Stimulated activated CD4-positive, alpha-beta T cell treated with anti-CD3 and anti-CD28 coated beads, Interleukin-15, amount 100 ng/mL, for 48 hours (primary cell): Measurements from ENCODE around the gene CSH2.
A peak's percentile ranks its signal among the peaks of the same experiment; 100 is the strongest.

Experiments used
- DNase-seq, 2 donors: peaks; one replicate each; pipeline ENCODE4 v3.0.0-alpha.2; 2020; ENCODE audit warnings: low read depth in 2 of 2

Gene CSH2

DNA sequence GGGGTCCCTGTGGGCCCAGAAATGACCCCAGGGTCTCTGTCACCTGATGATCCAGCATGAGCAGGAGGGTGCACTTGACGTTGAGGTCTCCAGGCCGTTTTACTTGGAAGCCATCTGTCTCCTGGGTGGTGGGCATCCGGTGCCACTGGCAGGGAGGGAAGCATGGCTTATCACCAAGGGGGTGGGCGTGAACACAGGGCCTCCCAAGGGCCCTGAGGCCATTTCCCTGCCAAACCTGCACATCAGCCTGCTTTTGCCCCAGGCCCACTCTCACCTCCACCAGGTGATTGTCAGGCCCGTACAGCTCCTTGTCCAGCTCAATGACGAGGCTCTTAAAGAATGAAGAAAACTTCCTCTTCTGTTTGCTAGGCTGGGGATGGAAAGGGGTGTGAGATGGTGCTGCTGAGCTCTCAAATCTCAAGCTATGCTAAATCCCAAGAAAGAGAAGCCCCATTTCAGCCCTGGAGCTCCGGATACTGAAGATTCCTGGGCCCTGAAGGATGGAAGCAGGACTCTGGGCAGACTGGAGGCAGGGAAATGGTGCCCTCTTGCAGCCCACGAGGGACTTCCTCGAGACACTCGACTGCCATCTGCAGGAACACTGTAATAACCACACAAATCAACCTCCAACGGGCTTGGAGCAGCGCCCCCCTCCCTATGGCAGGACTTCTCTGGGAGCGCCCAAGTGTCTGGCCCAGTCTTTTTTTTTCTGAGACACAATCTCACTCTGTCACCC, 38.9 kb downstream of the CSH2 start:
- DNase-seq: peak in 1 of 2 donors; percentile 59

DNA sequence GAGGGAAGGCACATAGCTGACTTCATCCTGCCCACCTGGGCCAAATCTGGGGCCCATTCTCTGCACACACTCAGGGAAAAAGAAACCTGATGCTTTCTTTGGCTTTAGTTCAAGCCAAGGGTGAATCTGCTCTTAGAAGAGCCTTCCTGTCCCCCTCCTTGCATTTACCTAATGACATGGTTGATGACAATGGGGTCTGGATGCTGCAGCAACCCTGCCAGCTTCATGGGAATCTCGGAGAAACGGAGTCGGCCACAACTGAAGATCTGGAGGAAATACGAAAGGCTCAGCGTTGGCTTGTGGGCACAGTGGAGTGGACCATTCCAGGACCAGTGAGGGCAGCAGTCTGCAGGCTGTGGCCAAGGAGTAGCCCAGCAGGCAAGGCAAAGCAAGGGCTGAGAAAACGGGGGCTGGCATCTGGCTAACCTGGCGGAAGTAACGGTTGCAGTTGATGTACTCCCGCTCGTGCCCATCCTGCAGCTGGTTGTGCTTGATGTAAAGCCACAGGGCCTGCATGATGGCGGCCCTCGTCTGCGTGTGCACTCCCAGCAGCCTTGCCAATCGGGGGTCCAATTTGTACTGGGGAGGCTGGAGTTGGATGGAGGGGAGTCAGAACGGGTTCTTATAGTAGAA, 39.6 kb downstream of the CSH2 start:
- no peak for DNase-seq

DNA sequence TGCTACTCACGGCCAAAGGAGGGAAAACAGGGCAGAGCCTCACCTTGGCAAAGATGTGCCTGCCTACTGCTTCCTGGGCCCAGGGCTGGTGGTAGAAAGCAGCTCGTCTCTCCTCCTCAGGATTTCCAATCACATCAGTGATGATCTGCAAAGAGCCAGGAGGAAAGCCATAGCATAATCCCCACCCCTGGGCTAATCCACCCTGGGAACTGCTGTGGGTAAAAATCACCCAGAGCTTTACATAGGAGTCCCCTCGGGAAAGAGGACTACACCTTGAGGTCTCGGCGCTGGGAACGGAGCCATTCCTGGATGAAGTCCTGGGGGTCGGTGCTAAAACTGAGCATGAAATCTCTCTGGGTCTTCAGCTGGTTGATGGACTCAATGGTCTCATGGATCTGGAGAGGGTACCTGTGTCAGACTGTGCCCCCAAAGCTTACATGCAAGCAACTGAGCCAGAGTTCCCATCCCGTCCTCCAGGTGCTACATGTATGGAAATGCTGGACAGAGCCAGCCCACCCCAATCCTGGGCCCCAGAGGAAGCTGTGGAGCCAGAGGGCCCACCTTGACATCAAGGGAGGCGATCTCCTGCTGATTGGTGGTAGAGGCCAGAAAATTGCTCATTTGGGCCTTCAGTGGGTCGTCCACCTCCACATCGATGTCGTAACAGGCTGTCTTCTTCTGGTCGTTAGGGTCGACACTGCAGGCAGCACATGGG, 40.3 kb downstream of the CSH2 start:
- DNase-seq: no peak

DNA sequence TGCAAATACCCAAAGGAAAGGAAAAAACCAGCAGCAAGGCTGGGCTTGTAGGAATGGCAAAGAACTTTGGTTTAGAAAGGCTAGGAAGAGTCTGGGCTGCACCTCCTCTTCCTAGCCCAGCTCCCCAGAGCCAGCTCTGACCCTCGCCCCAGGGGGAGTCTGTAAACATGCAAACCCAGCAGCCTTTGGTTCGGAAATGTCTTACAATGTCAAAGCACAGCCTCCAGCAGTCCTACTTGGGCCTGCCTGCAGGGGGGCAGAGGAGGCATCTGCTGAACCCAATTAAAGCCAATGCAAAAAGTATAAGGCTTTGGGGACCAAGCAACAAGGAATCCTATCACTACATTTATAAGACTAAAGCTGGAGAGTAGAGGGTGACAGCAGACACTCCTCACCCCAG, 41.0 kb downstream of the CSH2 start:
- no peak for DNase-seq

DNA sequence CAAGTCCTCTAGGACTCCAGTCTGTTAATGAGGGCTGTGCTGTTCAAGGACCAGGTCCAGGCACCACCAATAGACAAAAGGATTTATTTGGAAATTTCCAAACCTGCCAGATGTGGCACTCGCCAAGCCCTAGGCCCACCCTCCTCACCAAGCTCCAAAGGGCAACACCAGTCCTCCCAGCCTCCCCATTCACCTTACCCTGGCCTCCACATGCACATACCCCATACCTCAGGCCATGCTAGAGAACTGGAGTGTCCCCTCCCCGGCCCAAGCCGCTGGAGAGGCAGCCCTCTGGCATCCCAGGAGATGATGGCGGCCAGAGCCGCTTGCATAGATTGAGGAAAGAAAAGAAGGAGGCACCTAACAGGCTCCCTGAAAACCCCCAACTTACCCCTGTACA, 41.5 kb downstream of the CSH2 start:
- DNase-seq: no peak

- DNase-seq: no peak
Observed at GRCh38 chr17:63831505-63831904, 42.0 kb downstream of the CSH2 start.

DNA sequence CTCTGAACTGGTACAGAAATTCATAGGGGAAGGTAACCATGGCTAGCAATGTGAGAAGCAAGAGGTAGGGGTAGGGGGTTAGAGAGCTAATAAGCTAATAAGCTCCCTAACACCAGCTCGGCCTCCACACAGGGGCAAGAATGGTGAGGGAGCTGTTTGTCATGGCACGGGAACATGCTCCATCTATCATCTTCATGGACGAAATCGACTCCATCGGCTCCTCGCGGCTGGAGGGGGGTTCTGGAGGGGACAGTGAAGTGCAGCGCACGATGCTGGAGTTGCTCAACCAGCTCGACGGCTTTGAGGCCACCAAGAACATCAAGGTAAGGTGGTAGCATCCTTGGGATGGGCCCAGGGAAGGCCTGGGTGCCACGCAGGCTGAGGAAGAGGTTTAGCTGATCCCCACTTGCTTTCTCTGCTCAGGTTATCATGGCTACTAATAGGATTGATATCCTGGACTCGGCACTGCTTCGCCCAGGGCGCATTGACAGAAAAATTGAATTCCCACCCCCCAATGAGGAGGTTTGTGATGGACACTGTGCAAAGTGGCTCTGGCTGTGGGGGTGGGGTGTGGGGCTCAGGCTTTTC, 42.5 kb downstream of the CSH2 start:
- no peak for DNase-seq

DNA sequence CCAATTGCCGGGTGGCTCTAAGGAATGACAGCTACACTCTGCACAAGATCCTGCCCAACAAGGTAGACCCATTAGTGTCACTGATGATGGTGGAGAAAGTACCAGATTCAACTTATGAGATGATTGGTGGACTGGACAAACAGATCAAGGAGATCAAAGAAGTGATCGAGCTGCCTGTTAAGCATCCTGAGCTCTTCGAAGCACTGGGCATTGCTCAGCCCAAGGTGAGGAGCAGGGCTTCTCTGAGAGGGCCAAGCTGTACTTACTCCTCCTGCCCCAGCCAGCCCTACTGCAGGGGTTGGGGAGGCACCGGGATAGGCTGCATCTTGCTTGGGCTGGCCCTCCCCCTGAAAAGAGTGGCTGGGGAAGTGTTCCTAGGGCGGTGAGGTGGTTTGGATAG, 43.2 kb downstream of the CSH2 start:
- DNase-seq: no peak

GRCh38 chr17:63828936-63829335, 44.5 kb downstream of the CSH2 start:
- DNase-seq: no peak

DNA sequence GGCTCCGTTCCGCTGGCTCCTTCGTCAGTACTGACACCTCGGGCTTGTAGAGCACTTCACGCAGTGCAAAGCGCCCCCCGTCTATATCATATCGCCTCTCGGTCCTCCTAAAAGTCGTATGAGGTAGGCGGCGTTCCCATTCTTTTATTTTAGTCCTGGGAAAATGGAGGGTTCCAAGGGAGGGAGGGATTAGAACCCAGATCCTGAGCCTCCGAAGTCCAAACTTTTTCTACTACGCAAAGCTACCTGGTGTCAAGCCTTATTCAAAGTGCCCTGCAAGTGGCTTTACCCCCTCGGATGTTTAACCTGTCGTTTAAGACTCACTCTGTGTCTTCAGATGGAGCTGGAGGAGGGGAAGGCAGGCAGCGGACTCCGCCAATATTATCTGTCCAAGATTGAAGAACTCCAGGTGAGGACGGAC, 45.7 kb downstream of the CSH2 start:
- DNase-seq: no peak

DNA sequence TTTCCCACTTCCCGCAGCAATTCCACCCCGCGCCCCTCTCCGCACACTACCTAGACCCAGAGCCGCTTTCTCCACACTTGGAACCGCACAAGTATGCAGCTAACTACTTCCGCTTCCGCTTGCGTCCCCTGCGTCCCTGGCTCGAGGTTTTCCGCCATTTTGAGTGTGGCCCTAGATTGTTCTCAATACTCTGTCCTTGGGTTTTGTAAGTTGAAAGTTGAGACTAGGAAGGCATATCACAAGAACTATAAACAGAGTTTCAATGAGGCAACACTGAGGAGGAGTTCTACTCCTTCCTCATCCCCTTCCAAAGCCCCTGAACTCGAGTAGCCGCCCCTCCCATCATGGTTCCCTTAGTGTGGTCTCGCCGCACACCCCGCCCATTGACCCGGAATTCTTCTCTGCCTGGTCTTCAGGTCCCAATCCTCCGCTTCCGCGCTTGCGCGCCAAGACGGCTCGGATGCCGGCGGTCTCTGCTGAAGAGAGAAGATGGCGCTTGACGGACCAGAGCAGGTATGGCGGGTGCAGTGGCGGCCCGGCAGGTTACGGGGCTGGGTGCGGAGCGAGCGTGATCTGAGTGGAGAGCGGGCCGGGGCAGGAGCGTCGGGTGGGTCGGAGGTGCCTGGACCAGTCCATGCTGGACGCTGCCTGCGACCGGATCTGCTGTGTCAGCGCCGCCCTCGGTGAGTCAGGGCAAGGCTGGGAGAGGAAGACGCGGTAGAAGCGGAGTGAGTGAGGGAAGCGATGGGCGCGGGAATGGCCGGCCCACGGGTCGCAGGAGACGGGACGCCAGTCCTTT, 46.3 kb downstream of the CSH2 start, which contains the start of the genes FTSJ3 and PSMC5:
TSS of gene FTSJ3 (minus strand) at position 662 of the 799 bp plus-strand sequence. CDS start 761 bp downstream, outside the sequence.
TSS of gene PSMC5 (plus strand) at position 430 of the 799 bp plus-strand sequence. CDS start at position 490, 60 bp downstream.
- DNase-seq: peak; percentile 91 to 92

DNA sequence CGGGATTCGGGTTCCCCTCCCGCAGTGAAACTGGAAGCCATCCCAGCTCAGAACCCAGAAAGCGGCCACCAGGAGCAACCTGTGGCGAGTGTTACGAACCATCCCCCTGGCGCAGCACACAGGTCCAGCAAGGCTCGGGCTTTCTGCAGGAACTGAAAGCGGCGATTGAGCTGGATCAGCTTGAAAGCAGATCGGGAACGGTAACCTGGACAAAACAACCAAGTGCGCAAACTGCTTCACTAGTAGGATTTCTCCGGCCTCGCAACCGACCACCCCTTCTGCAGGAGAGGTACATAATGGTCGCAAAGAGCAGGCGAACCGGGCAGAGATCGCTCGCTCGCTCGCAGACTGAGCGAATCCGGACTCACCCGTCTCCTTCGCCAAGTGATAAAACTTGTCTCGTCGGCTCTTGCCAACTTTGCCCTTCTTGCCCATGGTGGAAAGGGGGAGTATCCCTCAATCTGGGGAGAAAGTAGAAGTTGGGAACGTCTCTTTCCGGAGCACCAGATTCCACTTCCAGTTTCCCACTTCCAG, 46.9 kb downstream of the CSH2 start:
- no peak for DNase-seq

GRCh38 chr17:63824362-63824761, 49.1 kb downstream of the CSH2 start:
- no peak for DNase-seq

GRCh38 chr17:63823659-63824331, 49.7 kb downstream of the CSH2 start:
- no peak for DNase-seq

DNA sequence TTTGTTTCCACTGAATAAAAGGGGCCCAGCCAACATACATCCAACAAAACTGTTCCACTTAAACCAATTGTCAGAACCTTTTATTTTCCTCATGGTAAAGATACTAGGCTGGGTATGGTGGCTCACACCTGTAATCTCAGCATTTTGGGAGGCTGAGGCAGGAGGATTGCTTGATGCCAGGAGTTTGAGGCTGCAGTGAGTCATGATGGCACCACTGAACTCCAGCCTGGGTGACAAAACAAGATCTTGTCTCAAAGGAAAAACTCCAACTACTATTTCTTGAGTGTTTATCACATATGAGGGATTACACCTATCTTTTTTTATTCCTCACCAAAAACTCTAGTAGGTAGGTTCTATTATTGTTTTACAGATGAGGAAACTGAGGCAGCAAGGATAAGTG, 50.9 kb downstream of the CSH2 start:
- DNase-seq: no peak
